ENCODE measurements around the gene TBC1D16.
A peak's percentile ranks its signal among the peaks of the same experiment; 100 is the strongest.
"Not testable (repeated sequence)": the region's sequence is repeated elsewhere in the genome, so short reads cannot be mapped to it uniquely, and the experiment has no call there.

Gene TBC1D16

GRCh38 chr17:80055597-80055996, 19.9 kb upstream of the TBC1D16 start:
- DNase-seq (ENCODE audit: low spot score), result no peak
- FAIRE-seq, result no peak

DNA sequence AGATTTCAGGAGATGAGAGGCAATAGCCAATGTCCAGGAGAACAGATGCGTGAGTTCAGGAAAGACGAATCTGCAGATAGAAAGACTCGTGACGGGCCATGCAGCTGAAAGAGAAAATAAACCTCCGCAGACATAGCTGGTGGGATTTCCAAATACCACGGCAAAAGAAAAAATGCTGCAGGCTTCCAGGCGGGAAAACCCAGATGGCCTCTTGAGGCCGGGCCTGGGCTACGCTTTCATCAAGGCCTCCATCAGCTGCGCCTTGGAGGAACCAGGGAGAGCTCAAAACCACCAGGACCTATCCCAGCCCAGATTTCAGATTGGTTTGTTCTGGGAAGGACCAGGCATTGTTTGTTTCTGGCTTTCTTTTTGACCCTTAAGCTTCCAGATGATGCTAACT, 17.4 kb upstream of the TBC1D16 start:
- DNase-seq (ENCODE audit: low spot score), result no peak
- no peak for FAIRE-seq

DNA sequence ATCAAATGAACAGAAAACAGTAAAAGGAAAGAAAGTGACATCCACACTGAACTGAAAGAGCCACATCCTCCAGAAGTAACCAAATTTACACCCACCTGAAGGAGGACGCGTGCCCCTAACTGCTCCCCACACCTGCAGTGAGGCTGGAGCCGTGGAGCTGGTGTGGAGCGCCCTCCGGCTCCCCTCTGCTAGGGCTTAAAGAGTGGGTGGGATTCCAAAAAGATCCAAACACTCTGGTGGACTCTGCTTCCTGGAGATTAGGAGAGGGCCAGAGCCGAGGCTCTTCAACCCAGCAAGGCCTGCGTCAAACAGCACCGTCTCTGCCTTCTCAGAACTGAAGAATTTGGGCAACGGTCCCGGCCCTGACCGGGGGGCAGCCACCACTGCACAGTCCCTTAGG, 16.0 kb upstream of the TBC1D16 start:
- DNase-seq (ENCODE audit: low spot score), result no peak
- FAIRE-seq, result no peak

GRCh38 chr17:80050706-80051105, 15.0 kb upstream of the TBC1D16 start:
- FAIRE-seq, result no peak
- no peak for DNase-seq (ENCODE audit: low spot score)

DNA sequence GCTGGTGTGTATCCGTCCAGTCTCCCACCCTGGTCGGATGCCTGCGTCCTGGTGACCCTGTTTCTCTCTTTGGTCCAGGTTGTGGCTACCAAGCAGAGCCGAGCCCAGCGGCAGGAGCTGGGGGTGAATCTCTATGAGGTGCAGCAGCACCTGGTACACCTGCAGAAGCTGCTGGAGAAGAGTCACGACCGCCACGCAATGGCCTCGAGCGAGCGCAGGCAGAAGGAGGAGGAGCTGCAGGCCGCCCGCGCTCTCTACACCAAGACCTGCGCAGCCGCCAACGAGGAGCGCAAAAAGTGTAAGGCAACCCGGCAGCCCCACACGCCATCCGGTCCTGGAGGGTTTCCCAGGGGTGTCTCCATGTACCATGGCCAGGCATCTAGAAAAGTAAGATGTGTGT, 14.3 kb upstream of the TBC1D16 start:
- FAIRE-seq (no peak), DNase-seq (ENCODE audit: low spot score) (no peak)

DNA sequence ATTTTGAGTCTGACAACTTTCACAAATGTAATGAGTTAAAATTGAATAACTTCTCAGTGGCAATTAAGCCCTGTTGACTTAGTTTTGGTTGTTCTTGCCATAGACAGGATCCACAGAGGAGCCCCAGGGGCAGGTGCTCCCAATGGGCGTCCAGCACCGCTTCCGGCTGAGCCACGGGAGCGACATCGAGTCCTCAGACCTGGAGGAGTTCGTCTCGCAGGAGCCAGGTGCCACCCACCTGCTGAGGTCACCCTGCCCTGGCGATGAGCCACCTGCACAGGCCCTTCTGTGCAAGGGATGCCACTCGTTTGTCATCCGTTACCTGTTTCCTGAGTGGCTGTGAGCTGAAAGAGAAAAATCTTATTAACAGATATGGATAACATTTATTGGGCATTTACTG, 11.5 kb upstream of the TBC1D16 start:
- DNase-seq (ENCODE audit: low spot score) (no peak), FAIRE-seq (no peak)

DNA sequence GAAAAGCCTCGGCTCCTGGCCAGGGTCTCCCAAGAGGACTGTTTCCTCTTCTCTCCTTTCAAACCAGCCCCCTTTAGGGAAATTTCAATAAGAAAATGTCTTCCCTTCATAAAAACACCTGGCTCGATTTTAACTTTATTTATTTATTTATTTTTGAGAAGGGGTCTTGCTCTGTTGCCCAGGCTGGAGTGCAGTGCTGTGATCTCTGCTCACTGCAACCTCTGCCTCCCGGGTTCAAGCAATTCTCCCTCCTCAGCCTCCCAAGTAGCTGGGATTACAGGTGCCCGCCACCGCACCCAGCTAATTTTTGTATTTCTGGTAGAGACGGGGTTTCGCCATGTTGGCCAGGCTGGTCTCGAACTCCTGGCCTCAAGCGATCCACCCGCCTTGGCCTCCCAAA, 11.0 kb upstream of the TBC1D16 start:
- DNase-seq (ENCODE audit: low spot score); FAIRE-seq: not testable (repeated sequence)

GRCh38 chr17:80045703-80046102, 10.0 kb upstream of the TBC1D16 start:
- DNase-seq (ENCODE audit: low spot score) (no peak), FAIRE-seq (no peak)

DNA sequence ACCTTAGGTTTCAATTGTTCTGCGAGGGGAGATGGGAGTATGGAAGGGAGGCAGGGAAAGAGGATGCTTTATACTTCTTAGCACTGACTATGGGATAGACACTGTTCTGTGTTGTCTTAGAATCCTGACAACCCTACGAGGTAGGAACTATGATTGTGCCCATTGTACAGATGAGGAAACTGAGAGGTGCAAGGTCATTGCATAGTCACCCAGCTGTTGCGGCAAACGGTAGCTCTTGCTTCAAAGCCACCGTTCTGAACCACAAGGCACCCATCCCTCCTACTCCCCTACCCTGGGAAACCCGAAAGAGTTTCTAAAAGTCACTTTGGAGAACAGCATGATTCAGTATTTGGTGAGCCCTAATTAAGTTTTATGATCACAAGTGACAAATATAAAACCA, 8.3 kb upstream of the TBC1D16 start:
- FAIRE-seq (peak; percentile 50), DNase-seq (ENCODE audit: low spot score) (no peak)

DNA sequence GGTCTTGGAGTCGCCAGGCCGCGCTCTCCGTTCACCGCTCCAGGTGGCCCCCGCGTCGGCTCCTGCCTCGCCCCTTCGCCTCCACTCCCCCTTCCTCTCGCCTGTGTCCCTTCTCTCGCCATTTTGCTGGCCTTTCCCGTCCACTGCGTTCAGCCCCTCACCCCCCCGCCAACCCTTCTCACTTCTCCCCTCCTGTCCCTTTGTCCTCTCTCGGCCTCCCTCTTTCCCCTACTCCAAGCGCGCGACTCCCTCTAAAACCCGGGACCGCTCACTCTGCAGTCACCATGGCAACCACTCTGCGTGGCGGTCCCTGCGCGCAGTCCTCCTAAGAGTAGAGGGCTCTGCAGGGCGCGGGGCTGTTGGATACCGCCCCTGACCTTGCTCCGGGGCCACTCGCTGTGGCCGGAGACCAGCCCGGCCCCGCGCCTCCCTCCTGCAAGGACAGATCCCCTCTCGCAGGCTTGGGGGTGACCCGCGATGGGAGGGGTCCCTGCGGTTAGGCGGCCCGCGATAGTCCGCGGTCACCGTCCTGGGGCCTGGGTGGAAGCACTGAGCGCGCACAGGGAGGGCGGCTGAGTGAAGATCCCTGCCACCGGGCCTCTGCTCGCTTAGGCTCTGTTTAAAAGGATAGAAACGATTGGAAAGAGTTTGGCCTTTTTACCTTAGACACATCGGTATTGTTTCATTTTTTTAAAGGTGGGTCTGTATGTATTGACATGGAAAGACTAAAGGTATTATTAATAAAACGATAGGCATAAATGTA, 1.2 kb upstream of the TBC1D16 start:
- DNase-seq (ENCODE audit: low spot score) (peak; percentile 50), FAIRE-seq (no peak)

DNA sequence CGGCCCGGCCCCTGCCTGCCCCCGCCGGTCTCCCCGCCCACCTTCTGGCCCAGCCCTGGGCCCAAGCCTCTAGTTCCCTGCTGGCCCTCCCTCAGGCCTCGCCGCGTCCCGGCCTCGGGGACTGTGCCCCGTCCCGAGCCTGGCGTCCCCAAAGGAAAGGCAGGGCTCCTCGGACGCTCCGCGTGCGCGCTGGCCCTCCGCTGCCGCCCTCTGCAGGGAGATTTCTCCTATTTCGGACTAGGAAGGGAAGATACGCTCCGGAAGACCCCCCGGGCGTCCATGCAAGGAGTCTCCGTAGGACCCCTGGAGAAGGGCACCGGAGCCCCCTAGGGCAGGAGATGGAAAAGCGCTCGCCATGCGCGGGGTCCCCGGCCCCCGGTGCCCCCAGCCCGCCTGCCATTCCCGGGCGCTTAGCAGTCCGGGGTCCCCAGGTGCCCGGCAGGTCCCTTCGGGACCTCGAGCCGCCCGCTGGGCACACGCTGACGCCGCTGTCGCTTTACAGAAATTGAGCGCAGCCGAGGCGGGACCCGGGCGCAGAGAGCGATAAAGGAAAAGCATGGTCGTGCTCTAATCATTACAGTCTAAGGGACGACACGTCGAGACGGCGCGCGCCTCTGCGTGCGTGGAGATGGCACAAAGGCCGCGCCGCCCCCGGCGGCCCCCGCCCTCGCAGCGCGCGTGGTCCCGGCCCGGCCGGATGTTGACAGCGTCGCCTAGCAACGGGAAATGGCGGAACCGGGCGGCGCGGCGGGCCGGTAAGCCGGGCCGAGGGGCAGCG, 454 bp upstream of the TBC1D16 start, which contains the start of gene CCDC40:
Gene CCDC40 (plus strand): TSS at position 706 of the 778 bp plus-strand sequence. CDS start 21 bp downstream, at position 727.
- DNase-seq (ENCODE audit: low spot score) (peak; percentile 97), FAIRE-seq (peak; percentile 87)

- no peak for FAIRE-seq
- peak; percentile 49 for DNase-seq (ENCODE audit: low spot score)
Observed at GRCh38 chr17:80034791-80035686, 633 bp downstream of the TBC1D16 start.

GRCh38 chr17:80033840-80034239, 1.8 kb downstream of the TBC1D16 start:
- DNase-seq (ENCODE audit: low spot score) (no peak), FAIRE-seq (no peak)

DNA sequence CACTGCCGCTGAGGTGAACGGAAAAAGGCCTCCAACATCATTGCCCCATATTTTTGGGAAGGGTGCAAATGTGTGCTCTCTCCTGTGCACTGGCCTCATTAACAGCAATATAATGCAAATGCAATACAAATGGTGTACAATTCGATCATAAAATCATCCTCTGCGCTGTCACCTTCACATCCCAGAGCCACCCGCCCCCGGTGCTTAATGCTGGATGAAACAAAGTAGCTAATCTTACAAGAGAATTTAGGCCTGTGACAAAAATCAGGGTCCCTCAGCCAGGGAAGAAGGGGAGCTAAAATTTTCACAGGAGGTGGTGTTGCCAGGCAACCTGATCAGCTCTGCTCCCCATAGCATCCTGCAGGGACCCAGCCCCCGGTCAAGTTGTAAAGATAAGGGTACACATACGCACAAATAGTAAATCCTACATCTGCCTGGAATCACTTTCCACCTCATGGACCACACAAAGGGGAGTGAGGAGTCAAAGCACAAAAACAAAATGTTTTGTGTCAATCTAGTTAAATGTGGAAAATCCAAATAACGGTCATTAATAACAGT, 3.0 kb downstream of the TBC1D16 start:
- FAIRE-seq (no peak), DNase-seq (ENCODE audit: low spot score) (no peak)

DNA sequence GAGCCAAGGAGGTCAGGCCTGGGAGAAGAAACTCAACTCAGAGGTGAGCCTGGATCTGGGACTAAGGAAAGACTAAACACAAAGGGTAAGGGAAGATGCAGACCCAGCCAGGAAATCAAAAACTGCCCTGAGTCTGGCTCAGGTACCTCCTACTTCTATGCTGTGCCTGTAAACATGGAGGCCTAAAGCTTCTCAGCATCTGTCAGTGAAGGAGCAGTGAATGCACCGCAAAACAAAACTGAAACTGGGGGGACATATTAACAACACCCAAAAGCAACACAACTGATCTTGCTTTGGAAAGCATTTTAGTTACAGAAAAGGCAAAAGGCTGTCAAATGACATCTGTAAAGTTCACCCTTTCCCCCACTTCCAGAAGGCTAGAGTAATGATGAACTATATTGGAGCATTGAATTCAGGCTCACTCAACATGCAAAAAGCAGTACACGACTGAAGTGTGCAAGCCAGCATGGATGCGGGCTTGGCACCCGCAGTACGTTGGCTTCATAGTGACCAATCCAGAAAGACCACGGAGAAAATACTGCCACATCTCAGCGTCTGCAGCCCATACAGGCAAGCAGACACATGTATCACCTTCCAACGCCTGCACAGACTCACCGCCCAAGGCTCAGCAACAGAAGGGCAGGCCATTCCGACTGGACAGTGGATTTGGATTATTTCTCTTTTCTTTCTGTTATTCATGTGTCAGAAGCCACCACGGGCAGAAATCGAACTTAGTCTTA, 3.8 kb downstream of the TBC1D16 start:
- DNase-seq (ENCODE audit: low spot score), result no peak

DNA sequence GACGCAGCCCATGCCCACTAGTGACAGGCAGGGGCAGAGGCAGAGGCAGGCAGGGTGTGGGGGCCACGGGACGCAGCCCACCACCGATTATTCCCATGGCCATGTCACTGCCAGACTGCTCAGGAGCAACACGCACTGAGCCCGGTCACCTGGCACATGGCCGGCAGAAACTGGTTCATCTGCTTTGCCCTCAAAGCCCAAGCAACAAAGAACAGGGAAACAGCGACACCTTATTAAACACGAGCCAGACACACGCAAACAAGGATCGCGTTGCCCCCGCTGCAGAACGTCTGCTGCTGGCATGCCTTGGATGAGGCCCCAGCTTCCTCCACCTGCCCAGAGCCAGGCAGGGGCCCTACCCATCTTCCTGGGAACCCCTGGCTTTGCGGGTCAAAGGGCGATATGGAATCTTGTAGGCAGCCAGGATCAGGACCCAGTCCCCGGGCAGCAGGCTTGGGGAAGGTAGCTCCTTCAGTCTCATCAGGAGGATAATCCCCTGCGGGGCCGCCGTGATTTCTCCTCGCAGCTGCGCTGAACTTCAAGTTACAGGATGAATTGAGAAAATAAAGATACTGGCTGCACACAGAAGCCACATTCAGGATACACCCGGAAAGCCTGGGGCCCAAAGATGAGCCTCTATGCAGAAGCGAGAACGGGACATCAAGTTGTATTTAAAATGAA, 4.8 kb downstream of the TBC1D16 start:
- FAIRE-seq (no peak), DNase-seq (ENCODE audit: low spot score) (no peak)

More for the DNA sequence above, 3.8 kb downstream of the TBC1D16 start:
- FAIRE-seq, result no peak

- peak; percentile 68 for DNase-seq (ENCODE audit: low spot score)
- peak; percentile 87 for FAIRE-seq
Observed at GRCh38 chr17:80029258-80029974, 6.3 kb downstream of the TBC1D16 start.

- DNase-seq (ENCODE audit: low spot score) (no peak), FAIRE-seq (no peak)
Observed at GRCh38 chr17:80028030-80028429, 7.6 kb downstream of the TBC1D16 start.

DNA sequence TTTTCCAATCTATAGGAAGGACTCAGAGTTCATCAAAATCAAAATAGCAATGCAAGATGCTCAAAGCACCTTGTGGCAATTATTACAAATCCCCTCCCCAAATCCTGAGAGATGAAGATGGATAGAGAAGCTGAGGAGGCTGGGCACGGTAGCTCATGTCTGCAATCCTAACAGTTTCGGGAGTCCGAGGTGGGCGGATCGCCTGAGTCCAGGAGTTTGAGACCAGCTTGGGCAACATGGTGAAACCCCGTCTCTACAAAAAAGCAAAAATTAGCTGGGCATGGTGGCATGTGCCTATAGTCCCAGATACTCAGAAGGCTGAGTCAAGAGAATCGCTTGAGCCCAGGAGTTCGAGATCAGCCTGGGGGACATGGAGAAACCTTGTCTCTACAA, 8.6 kb downstream of the TBC1D16 start:
- DNase-seq (ENCODE audit: low spot score), result no peak
- no peak for FAIRE-seq

Measured in urothelium cell line (cell line).